Measurements from ENCODE around the gene EIF3B. TPM values are rescaled to one million over a fixed set of nuclear protein-coding genes. Genes with fewer than 3 reads are reported as not detected.

Gene EIF3B
- total and polyA plus RNA-seq, 12 donors = 81.4 to 183 (median 110) TPM

DNA sequence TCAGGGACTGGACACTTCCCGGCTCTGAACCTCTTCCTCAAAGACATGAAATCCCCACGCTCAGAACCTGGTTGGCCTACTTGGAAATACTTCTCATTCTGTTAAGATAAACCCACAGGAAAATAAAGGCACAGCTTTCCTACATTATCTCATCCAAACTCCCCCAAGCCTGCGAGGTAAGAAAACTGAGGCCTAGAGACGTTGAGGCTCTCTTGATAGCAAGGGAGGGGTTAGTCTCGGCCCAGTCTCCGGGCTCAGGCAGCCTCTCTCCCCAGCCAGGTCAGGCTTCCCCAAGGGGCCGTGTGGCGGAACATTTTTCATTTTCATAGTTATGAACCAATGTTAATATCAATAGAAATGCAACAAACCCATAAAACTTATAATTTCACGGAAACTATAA lies 4.6 kb upstream of the EIF3B start:
- H3K27ac ChIP-seq = no peak overlapping the region
- peaks cover 7 to 8% of the 10 kb centered on the region in 2 donors for H3K4me1 ChIP-seq (replicated peaks in 1 of 2)
- no peaks in the 10 kb centered on the region for H3K27me3 ChIP-seq
- WGBS, 4 donors = 92 to 96% (median 92%) methylated on average over 9 of the region's 9 CpGs
- intact Hi-C loops (cut with DNase I) = loop anchor here (10.0 kb wide), 2 partner anchors 105 to 775 kb away; partner anchors contain the start of genes MRM2 (in 1 of the 2), NUDT1 (in 1 of the 2) and PSMG3 (in 1 of the 2)
- TF ChIP-seq POLR2A (IDR thresholded peaks at IDR 0.05) = no peak
- TF ChIP-seq, protein P1, sequence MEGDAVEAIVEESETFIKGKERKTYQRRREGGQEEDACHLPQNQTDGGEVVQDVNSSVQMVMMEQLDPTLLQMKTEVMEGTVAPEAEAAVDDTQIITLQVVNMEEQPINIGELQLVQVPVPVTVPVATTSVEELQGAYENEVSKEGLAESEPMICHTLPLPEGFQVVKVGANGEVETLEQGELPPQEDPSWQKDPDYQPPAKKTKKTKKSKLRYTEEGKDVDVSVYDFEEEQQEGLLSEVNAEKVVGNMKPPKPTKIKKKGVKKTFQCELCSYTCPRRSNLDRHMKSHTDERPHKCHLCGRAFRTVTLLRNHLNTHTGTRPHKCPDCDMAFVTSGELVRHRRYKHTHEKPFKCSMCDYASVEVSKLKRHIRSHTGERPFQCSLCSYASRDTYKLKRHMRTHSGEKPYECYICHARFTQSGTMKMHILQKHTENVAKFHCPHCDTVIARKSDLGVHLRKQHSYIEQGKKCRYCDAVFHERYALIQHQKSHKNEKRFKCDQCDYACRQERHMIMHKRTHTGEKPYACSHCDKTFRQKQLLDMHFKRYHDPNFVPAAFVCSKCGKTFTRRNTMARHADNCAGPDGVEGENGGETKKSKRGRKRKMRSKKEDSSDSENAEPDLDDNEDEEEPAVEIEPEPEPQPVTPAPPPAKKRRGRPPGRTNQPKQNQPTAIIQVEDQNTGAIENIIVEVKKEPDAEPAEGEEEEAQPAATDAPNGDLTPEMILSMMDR (IDR thresholded peaks at IDR 0.05) = no peak
- H3K4me3 ChIP-seq = no peak overlapping the region
- H3K9me3 ChIP-seq (replicated peaks in 1 of 3) = no peaks in the 10 kb centered on the region
- H3K36me3 ChIP-seq (replicated peaks in 1 of 2) = no peaks in the 10 kb centered on the region
- no peak for DNase-seq

DNA sequence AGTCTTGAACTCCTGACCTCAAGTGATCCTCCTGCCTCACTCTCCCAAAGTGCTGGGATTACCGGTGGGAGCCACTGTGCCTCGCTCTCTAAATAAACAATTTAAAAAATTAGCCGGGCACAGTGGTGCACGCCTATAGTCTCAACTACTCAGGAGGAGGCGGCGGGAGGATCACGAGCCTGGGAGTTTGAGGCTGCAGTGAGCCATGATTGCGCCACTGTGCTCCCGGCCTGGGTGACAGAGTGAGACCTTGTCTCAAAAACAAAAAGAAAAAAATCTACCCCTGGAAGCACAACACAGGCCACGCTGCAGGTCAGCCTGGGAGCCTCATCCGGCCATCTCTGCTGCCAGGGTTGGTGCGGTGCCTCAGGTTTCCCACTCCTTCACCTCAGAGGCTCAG lies 3.8 kb upstream of the EIF3B start:
- TF ChIP-seq, protein P1 (IDR thresholded peaks at IDR 0.05) = no peak
- TF ChIP-seq POLR2A (IDR thresholded peaks at IDR 0.05) = no peak
- no peaks in the 10 kb centered on the region for H3K36me3 ChIP-seq (replicated peaks in 1 of 2)
- H3K4me3 ChIP-seq = no peak overlapping the region
- no peaks in the 10 kb centered on the region for H3K27me3 ChIP-seq
- intact Hi-C loops (cut with DNase I) = loop anchor here (10.0 kb wide), 2 partner anchors 106 to 776 kb away; partner anchors contain the start of genes MRM2 (in 1 of the 2), NUDT1 (in 1 of the 2) and PSMG3 (in 1 of the 2)
- no peak for DNase-seq
- no peaks in the 10 kb centered on the region for H3K9me3 ChIP-seq (replicated peaks in 1 of 3)
- WGBS, 4 donors = 90 to 95% (median 93%) methylated on average over 10 to 12 of the region's 12 CpGs
- H3K27ac ChIP-seq = no peak overlapping the region
- H3K4me1 ChIP-seq (replicated peaks in 1 of 2) = peaks cover 10 to 11% of the 10 kb centered on the region in 2 donors

DNA sequence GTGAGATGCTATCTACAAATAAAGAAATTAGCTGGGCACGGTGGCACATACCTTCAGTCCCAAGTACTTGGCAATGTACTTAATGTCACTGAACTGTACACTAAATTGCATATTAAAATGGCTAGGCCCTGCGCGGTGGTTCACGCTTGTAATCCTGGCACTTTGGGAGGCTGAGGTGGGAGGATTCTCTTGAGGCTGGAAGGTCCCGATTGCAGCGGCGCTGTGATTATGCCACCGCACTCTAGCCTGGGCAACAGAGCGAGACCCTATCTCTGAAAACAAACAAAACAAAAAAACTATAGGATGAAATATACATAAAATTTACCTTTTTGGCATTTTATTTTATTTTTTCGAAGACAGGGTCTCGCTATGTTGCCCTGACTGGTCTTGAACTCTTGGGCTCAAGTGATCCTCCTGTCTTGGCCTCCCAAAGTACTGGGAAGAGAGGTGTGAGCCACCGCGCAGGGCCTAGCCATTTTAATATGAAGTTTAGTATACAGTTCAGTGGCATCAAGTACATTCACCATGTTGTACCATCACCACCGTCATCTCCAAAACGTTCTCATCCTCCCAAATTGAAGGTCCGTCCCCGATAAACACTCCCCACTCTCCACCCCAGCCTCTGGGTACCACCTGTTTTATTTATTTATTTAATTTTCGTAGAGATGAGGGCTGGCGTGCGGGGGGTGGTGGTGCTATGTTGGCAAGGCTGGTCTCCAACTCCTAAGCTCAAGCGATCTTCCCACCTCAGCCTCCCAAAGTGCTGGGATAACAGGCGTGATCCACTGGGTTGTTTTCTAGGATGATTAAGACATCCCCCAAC lies 1.3 kb upstream of the EIF3B start:
- WGBS, 4 donors = 54 to 73% (median 61%) methylated on average over 21 to 22 of the region's 22 CpGs
- peaks cover 25 to 31% of the 10 kb centered on the region in 2 donors for H3K4me1 ChIP-seq (replicated peaks in 1 of 2)
- no peaks in the 10 kb centered on the region for H3K27me3 ChIP-seq
- DNase-seq = peak in 1 of 7 donors; percentile 36
- H3K27ac ChIP-seq = peak overlapping the region in 4 of 5 donors; percentile 95 to 100 (median 96)
- H3K9me3 ChIP-seq (replicated peaks in 1 of 3) = no peaks in the 10 kb centered on the region
- TF ChIP-seq, protein P1 (IDR thresholded peaks at IDR 0.05) = no peak
- TF ChIP-seq POLR2A (IDR thresholded peaks at IDR 0.05) = no peak
- intact Hi-C loops (cut with DNase I) = loop anchor here (10.0 kb wide), 2 partner anchors 109 to 779 kb away; partner anchors contain the start of genes MRM2 (in 1 of the 2), NUDT1 (in 1 of the 2) and PSMG3 (in 1 of the 2)
- no peaks in the 10 kb centered on the region for H3K36me3 ChIP-seq (replicated peaks in 1 of 2)
- H3K4me3 ChIP-seq = peak overlapping the region in 3 of 4 donors; percentile 45 to 94 (median 56)

DNA sequence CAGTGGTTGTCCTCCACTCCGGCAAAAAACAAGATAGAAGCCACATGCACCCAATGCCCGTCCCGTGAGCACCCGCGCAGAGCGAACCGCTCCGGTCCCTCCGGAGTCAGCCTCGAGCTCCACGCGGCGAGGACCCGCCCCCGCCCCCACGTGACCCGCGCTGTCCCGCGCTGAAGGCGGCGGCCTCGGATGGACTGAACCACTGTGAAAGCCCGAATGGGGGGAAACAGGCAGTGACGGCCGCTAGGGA lies 766 bp upstream of the EIF3B start:
- intact Hi-C loops (cut with DNase I) = loop anchor here (10.0 kb wide), 2 partner anchors 109 to 779 kb away; partner anchors contain the start of genes MRM2 (in 1 of the 2), NUDT1 (in 1 of the 2) and PSMG3 (in 1 of the 2)
- no peaks in the 10 kb centered on the region for H3K9me3 ChIP-seq (replicated peaks in 1 of 3)
- TF ChIP-seq POLR2A (IDR thresholded peaks at IDR 0.05) = peak; percentile 20 to 37
- TF ChIP-seq, protein P1 (IDR thresholded peaks at IDR 0.05) = no peak
- WGBS, 4 donors = 0 to 1% (median 0%) methylated on average over 22 to 26 of the region's 26 CpGs
- peaks cover 25 to 36% of the 10 kb centered on the region in 2 donors for H3K4me1 ChIP-seq (replicated peaks in 1 of 2)
- DNase-seq = peak; percentile 89 to 94 (median 90)
- peak overlapping the region in 3 of 4 donors; percentile 45 to 94 (median 56) for H3K4me3 ChIP-seq
- no peaks in the 10 kb centered on the region for H3K36me3 ChIP-seq (replicated peaks in 1 of 2)
- H3K27ac ChIP-seq = peak overlapping the region; percentile 71 to 100 (median 96)
- no peaks in the 10 kb centered on the region for H3K27me3 ChIP-seq

All from adrenal gland (tissue), 12 donors.